LNCaP clone FGC (cell line): ENCODE data around the gene EVA1C.
"Not testable (repeated sequence)": the region's sequence is repeated elsewhere in the genome, so short reads cannot be mapped to it uniquely, and the experiment has no call there.

ENCODE experiments used
- DNase-seq: peaks from one replicate; pipeline ENCODE4 v3.0.0-alpha.2; 2011; ENCODE audit warnings: low read depth
- H3K4me3 ChIP-seq: 2 replicates; pipeline ENCODE4 v1.5.1; 2011; ENCODE audit warnings: mild to moderate bottlenecking, low read depth, low read length, control low read depth
- TF ChIP-seq, protein P1 (sequence below): IDR thresholded peaks from 2 replicates; pipeline ENCODE4 v1.5.1; 2012; ENCODE audit warnings: mild to moderate bottlenecking; ENCODE audit not compliant: control insufficient read depth, insufficient read depth; ENCODE audit errors: extremely low read depth

Gene EVA1C

DNA sequence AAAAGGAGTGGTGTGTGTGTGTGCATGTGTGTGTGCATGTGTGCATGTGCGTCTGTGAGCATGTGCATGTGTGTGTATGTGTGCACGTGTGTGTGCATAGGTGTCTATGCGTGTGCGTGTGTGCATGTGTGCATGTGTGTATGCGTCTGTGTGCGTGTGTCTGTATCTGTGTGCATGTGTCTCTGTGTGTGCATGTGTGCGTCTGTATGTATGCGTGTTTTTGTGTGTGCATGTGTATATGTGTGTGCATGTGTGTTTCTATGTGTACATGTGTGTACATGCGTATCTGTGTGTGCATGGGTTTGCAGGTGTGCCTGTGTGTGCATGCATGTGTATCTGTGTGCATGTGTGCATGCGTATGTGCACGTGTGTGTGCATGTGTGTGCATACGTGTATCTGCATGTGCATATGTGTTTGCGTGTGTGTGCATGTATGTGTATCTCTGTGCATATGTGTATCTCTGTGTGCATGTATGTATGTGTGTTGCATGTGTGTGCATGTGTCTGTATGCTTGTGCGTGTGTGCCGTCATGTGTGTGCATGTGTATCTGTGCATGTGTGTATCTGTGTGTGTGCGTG is 94.9 kb downstream of the EVA1C start:
- no peak for DNase-seq
- TF ChIP-seq, protein P1, sequence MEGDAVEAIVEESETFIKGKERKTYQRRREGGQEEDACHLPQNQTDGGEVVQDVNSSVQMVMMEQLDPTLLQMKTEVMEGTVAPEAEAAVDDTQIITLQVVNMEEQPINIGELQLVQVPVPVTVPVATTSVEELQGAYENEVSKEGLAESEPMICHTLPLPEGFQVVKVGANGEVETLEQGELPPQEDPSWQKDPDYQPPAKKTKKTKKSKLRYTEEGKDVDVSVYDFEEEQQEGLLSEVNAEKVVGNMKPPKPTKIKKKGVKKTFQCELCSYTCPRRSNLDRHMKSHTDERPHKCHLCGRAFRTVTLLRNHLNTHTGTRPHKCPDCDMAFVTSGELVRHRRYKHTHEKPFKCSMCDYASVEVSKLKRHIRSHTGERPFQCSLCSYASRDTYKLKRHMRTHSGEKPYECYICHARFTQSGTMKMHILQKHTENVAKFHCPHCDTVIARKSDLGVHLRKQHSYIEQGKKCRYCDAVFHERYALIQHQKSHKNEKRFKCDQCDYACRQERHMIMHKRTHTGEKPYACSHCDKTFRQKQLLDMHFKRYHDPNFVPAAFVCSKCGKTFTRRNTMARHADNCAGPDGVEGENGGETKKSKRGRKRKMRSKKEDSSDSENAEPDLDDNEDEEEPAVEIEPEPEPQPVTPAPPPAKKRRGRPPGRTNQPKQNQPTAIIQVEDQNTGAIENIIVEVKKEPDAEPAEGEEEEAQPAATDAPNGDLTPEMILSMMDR, result no peak
- no peak overlapping the region for H3K4me3 ChIP-seq

- H3K4me3 ChIP-seq, DNase-seq: not testable (repeated sequence)
Observed at GRCh38 chr21:32508036-32508435, 95.5 kb downstream of the EVA1C start.

DNA sequence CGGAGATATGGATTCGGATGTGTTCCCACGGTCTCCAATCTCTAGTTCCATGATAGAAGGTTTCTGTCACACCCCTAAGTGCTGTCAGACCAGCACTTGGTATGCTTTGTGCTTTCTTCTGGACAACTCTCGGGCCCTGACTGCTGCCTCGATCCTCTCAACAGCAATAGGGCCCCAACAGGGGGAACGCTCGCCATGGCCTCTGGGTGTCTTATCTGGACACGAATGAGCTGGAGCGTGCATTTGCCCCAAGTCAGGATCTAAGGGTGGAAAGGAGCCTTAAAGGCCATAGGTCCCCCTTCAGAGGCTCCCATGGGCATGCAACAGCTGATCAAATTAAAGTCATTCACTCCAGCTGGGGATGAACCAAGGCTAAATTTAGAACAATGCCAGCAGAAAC is 96.1 kb downstream of the EVA1C start:
- DNase-seq, result no peak
- TF ChIP-seq, protein P1, result no peak
- no peak overlapping the region for H3K4me3 ChIP-seq

DNA sequence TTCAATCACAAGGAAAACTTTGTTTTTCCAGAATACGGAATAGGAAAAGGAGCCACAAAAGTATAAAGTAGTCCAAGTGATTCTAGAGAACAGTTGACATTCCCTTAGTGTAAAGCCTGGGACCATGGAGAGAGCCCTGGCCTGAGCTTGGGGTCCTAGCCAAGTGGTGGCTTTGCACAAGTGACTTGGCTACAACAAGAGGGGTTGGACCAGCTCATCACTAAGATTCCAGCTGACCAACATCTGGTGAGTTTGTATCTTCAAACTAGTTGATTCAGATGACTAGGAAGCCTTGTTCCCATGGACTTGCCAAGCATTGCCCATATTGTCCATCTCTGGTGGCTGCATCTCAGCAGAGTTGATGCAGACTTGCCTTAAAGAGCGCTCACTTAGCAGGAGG is 96.5 kb downstream of the EVA1C start:
- not testable (repeated sequence) for H3K4me3 ChIP-seq, DNase-seq

DNA sequence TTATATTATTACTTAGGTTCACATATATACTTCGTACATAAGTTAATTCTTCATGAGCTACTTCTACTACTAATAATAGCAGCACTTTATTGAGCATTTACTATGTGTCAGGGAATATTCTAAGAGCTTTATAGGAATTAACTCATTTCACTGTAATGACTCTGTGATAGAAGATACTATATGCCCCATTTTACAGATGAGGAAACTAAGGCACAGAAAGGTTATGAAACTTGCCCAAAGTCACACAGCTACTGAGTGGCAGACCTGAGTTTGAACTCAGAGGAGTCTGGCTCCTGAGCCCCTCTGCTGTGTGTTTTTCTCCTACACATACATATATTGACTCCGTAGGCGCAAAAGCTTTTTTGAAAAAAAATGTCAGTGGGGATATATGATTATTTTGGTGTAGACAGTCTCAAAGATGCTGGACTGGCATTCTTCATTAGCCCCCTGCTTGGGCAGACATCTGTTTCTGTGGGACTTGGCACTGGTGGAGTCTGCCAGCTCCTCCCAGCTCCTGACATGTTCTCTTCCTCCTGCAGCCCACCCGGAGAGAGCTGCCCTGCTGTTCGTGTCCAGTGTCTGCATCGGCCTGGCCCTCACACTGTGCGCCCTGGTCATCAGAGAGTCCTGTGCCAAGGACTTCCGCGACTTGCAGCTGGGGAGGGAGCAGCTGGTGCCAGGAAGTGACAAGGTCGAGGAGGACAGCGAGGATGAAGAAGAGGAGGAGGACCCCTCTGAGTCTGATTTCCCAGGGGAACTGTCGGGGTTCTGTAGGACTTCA is 102.0 kb downstream of the EVA1C start:
- no peak for DNase-seq
- no peak overlapping the region for H3K4me3 ChIP-seq
- TF ChIP-seq, protein P1, result no peak

GRCh38 chr21:32515874-32516273 is 103.4 kb downstream of the EVA1C start:
- TF ChIP-seq, protein P1, result no peak
- no peak for DNase-seq

DNA sequence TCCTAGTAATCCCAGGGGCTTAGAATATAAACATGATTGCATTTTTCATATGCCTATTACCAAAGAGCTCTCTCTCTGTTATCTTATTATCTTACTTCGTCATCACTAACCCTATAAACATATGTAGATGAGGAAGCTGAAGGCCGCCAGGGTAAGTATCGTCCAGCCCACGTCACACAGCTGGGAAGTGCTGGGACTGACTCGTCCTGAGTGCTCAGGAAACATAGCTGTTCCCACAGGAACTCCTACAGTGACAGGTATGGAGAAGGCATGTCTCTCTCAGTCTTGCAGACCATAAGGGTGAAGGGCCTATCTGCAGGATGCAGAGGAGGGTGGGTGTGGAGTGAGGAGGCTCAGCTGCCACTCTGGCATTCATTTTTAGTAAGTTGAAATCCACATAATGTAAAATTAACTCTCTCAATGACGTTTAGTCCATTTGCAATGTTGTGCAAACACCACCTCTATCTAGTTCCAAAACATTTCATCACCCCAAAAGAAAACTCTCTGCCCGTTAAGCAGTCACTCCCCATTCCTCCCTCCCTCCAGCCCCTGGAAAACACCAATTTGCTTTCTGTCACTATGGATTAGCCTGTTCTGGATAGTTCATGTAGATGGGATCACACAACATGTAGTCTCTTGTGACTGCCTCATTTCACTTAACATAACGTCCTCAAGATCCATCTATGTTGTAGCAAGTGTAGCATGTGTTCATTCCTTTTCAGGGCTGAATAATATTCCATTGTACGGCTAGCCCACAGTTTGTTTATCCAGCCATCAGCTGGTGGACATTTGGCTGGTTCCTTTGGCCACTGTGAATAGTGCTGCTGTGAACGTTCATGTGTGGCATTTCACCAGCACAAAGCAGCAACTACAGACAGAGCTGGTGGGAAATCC is 104.5 kb downstream of the EVA1C start:
- no peak for DNase-seq
- H3K4me3 ChIP-seq, result no peak overlapping the region
- TF ChIP-seq, protein P1, result no peak

More at GRCh38 chr21:32515874-32516273, 103.4 kb downstream of the EVA1C start:
- no peak overlapping the region for H3K4me3 ChIP-seq
